GM18520 (cell line): ENCODE measurements around the gene HCRTR2.

Experiments
- ATAC-seq: cut with Tn5 transposase; IDR thresholded peaks from one replicate; pipeline ENCODE4 v1.9.1; 2021; ENCODE audit not compliant: unreplicated experiment

The HCRTR2 gene

GRCh38 chr6:55320696-55321086, 146.4 kb downstream of the HCRTR2 start:
- no peak for ATAC-seq

- no peak for ATAC-seq
Measured at GRCh38 chr6:55327169-55327568, 152.9 kb downstream of the HCRTR2 start, which contains the start of gene GFRAL. TSS of gene GFRAL (plus strand) at chr6:55327469. CDS start at chr6:55327555, 86 bp downstream.
